ENCODE data around the gene TNNI3K. TPM values are rescaled to one million over a fixed set of nuclear protein-coding genes. Genes with fewer than 3 reads are reported as not detected.

TNNI3K gene
- total and polyA plus RNA-seq, 4 donors, result 0.41 to 1.4 TPM; not detected in 2

DNA sequence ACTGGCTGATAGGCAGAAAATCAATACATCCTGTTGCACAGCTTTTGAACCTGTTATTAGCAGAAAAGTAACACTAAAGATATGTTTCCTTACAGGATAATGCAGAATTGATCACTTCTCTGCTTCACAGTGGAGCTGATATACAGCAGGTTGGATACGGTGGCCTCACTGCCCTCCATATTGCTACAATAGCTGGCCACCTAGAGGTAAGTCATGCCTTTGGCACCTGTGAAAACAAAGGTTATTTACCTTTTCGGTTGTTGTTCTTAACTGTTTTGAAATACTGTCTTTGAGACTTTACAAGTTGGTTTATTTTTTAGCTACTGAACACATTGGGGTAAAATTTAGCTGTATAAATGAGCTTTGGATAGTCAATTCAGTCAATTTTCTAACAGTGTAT, 36.3 kb downstream of the TNNI3K start:
- DNase-seq (no peak), ATAC-seq (ENCODE audit: insufficient read depth, low FRiP score) (no peak)
- Histone ChIP-seq H3K9ac (ENCODE audit: insufficient read depth in 1 of 2, low read length in 2 of 2) (no peak overlapping the region), H3K4me1 (ENCODE audit: control insufficient read depth in 5 of 5, insufficient read depth in 5 of 5, low read length in 5 of 5) (peaks cover 0 to 2% (median 0%) of the 10 kb centered on the region in 5 donors), H3K36me3 (ENCODE audit: control insufficient read depth in 4 of 4, insufficient read depth in 4 of 4, low read length in 4 of 4) (no peaks in the 10 kb centered on the region), H3K9me3 (ENCODE audit: control insufficient read depth in 4 of 4, insufficient read depth in 3 of 4, low read length in 3 of 4) (no peaks in the 10 kb centered on the region), H3K27me3 (ENCODE audit: control insufficient read depth in 3 of 3, insufficient read depth in 3 of 3, low read length in 2 of 3) (no peaks in the 10 kb centered on the region), H3K27ac (ENCODE audit: low read depth in 1 of 2, low read length in 1 of 2) (no peak overlapping the region), H3K4me3 (no peak overlapping the region)
- TF ChIP-seq, protein P1, sequence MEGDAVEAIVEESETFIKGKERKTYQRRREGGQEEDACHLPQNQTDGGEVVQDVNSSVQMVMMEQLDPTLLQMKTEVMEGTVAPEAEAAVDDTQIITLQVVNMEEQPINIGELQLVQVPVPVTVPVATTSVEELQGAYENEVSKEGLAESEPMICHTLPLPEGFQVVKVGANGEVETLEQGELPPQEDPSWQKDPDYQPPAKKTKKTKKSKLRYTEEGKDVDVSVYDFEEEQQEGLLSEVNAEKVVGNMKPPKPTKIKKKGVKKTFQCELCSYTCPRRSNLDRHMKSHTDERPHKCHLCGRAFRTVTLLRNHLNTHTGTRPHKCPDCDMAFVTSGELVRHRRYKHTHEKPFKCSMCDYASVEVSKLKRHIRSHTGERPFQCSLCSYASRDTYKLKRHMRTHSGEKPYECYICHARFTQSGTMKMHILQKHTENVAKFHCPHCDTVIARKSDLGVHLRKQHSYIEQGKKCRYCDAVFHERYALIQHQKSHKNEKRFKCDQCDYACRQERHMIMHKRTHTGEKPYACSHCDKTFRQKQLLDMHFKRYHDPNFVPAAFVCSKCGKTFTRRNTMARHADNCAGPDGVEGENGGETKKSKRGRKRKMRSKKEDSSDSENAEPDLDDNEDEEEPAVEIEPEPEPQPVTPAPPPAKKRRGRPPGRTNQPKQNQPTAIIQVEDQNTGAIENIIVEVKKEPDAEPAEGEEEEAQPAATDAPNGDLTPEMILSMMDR (IDR thresholded peaks at IDR 0.05; ENCODE audit: control extremely low read depth, extremely low read depth), result no peak
- WGBS, 2 donors, result 83 to 85% methylated on average over 2 of the region's 2 CpGs

DNA sequence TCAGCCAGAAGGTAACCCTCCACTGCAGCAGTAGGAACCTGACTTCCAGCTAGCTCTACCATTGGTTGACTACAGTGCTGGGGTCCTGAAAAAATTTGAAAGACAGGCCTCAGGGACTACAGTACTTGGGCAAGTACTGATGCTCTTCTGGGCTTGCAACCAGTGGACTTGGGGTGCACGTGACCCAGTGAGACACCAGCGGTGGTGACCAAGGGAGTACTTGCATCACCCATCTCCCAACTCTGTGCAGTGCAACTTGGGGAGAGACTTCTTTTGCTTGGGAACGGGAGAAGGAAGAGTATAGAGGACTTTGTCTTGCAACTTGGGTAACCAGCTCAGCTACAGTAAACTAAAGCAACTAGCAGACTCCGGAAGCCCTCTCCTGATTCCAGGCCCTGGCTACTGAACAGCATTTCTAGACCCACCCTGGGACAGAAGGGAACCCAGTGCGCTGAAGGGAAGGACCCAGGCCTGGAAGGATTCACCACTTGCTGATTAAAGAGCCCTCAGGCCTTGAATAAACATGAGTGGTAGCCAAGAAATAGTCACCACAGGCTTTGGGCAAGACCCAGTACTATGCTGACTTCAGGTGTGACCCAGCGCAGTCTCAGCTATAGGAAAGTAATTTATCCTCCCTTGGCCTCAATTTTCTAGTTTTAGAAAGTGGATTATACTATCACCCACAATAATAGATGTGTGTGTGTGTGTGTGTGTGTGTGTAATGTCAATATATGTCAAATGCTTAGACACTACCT, 45.6 kb downstream of the TNNI3K start:
- no peak overlapping the region for H3K9ac ChIP-seq (ENCODE audit: insufficient read depth in 1 of 2, low read length in 2 of 2)
- DNase-seq (no peak), ATAC-seq (ENCODE audit: insufficient read depth, low FRiP score) (no peak)
- H3K4me1 ChIP-seq (ENCODE audit: control insufficient read depth in 5 of 5, insufficient read depth in 5 of 5, low read length in 5 of 5), result no peaks in the 10 kb centered on the region
- H3K36me3 ChIP-seq (ENCODE audit: control insufficient read depth in 4 of 4, insufficient read depth in 4 of 4, low read length in 4 of 4), result no peaks in the 10 kb centered on the region
- no peaks in the 10 kb centered on the region for H3K27me3 ChIP-seq (ENCODE audit: control insufficient read depth in 3 of 3, insufficient read depth in 3 of 3, low read length in 2 of 3)
- no peak overlapping the region for H3K27ac ChIP-seq (ENCODE audit: low read depth in 1 of 2, low read length in 1 of 2)
- H3K4me3 ChIP-seq, result no peak overlapping the region
- H3K9me3 ChIP-seq (ENCODE audit: control insufficient read depth in 4 of 4, insufficient read depth in 3 of 4, low read length in 3 of 4), result no peaks in the 10 kb centered on the region
- TF ChIP-seq, protein P1 (IDR thresholded peaks at IDR 0.05; ENCODE audit: control extremely low read depth, extremely low read depth), result no peak
- WGBS, 2 donors, result 91 to 92% methylated on average over 6 of the region's 6 CpGs

DNA sequence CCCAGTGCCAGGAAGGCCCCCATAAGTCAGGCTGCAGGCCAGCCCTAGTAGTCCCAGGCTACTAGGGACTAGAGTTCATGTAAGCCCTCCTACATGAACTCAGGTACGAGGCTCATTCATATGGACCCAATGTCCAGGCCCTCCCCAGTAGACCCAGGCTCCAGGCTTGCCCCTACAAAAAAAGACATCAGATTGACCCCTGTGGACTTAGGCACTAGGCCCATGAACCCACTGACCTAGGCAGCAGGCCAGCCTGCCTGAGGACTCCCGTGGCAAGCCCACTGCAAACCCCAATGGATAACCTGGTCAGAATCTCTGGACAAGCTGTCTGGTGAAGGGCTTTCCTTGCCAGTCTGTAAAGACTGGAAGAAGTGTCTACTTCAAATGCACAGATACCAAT, 51.2 kb downstream of the TNNI3K start:
- DNase-seq (no peak), ATAC-seq (ENCODE audit: insufficient read depth, low FRiP score) (no peak)
- Histone ChIP-seq H3K9me3 (ENCODE audit: control insufficient read depth in 4 of 4, insufficient read depth in 3 of 4, low read length in 3 of 4) (peaks cover 0 to 6% (median 0%) of the 10 kb centered on the region in 4 donors), H3K36me3 (ENCODE audit: control insufficient read depth in 4 of 4, insufficient read depth in 4 of 4, low read length in 4 of 4) (no peaks in the 10 kb centered on the region), H3K4me3 (no peak overlapping the region), H3K27me3 (ENCODE audit: control insufficient read depth in 3 of 3, insufficient read depth in 3 of 3, low read length in 2 of 3) (no peaks in the 10 kb centered on the region), H3K9ac (ENCODE audit: insufficient read depth in 1 of 2, low read length in 2 of 2) (no peak overlapping the region), H3K4me1 (ENCODE audit: control insufficient read depth in 5 of 5, insufficient read depth in 5 of 5, low read length in 5 of 5) (no peaks in the 10 kb centered on the region), H3K27ac (ENCODE audit: low read depth in 1 of 2, low read length in 1 of 2) (no peak overlapping the region)
- TF ChIP-seq, protein P1 (IDR thresholded peaks at IDR 0.05; ENCODE audit: control extremely low read depth, extremely low read depth), result no peak
- WGBS, 2 donors, result 87 to 92% methylated on average over 2 of the region's 2 CpGs

DNA sequence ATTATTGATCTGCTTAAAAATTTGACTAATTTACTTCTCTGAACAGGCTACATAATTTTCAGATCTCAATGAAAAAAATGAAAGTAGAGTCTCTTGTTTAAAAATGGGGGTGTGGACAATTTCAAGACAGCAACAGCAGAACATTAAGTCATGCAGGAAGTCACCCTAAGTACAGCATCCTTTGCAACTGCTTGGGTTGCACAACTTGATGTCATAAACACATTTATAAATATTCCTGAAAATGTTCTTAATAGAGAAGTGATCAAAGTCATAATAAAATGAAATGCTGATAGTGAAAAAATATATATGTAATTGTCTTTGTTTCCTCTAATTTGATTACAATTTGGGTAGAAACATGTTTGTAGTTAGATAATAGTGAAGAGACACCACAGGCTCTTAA, 79.3 kb downstream of the TNNI3K start:
- no peak for ATAC-seq (ENCODE audit: insufficient read depth, low FRiP score)
- Histone ChIP-seq H3K4me1 (ENCODE audit: control insufficient read depth in 5 of 5, insufficient read depth in 5 of 5, low read length in 5 of 5) (peaks cover 0 to 3% (median 0%) of the 10 kb centered on the region in 5 donors), H3K9ac (ENCODE audit: insufficient read depth in 1 of 2, low read length in 2 of 2) (no peak overlapping the region), H3K27ac (ENCODE audit: low read depth in 1 of 2, low read length in 1 of 2) (no peak overlapping the region), H3K4me3 (no peak overlapping the region), H3K27me3 (ENCODE audit: control insufficient read depth in 3 of 3, insufficient read depth in 3 of 3, low read length in 2 of 3) (no peaks in the 10 kb centered on the region), H3K9me3 (ENCODE audit: control insufficient read depth in 4 of 4, insufficient read depth in 3 of 4, low read length in 3 of 4) (no peaks in the 10 kb centered on the region), H3K36me3 (ENCODE audit: control insufficient read depth in 4 of 4, insufficient read depth in 4 of 4, low read length in 4 of 4) (no peaks in the 10 kb centered on the region)
- TF ChIP-seq, protein P1 (IDR thresholded peaks at IDR 0.05; ENCODE audit: control extremely low read depth, extremely low read depth), result no peak
- no peak for DNase-seq

Measured in lung (tissue), 12 donors.